ENCODE results near the gene EIF4A2.

DNA sequence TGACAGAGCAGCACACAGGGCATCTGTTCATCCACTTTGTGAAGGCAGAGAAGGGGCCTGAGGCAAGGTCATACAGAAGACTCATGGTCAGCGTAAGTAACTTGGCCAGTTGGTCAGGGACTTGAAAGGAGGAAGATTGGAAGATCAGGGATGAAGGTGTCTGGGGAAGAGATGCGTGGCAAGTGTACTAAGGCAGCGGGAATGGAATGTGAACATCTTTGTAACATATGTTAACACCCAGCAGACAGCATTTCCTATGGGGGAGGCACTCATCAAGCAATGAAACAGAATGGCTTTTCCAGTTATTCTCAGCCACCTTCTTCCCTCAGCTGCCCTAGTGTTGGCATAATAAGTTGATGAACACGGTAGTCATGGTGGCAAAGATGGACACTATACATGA, 30.7 kb downstream of the EIF4A2 start:
- no peak for TF ChIP-seq POLR2A (IDR thresholded peaks at IDR 0.05)
- no peak for TF ChIP-seq CTCF (IDR thresholded peaks at IDR 0.05)
